NB4 (cell line): ENCODE results near the gene ARHGAP15.

ENCODE experiments used
- POLR2A ChIP-seq: IDR thresholded peaks from 2 replicates; pipeline ENCODE4 v1.6.1; 2011; ENCODE audit warnings: mild to moderate bottlenecking; ENCODE audit not compliant: insufficient read length; ENCODE audit errors: extremely low read depth
- TF ChIP-seq, protein P1 (sequence below): IDR thresholded peaks from one replicate; pipeline ENCODE4 v1.5.1; 2012; ENCODE audit warnings: low read depth, low read length
- TF ChIP-seq, protein P2 (sequence below): IDR thresholded peaks from 2 replicates; pipeline ENCODE4 v1.6.1; 2011; ENCODE audit warnings: low read depth, low read length

DNA sequence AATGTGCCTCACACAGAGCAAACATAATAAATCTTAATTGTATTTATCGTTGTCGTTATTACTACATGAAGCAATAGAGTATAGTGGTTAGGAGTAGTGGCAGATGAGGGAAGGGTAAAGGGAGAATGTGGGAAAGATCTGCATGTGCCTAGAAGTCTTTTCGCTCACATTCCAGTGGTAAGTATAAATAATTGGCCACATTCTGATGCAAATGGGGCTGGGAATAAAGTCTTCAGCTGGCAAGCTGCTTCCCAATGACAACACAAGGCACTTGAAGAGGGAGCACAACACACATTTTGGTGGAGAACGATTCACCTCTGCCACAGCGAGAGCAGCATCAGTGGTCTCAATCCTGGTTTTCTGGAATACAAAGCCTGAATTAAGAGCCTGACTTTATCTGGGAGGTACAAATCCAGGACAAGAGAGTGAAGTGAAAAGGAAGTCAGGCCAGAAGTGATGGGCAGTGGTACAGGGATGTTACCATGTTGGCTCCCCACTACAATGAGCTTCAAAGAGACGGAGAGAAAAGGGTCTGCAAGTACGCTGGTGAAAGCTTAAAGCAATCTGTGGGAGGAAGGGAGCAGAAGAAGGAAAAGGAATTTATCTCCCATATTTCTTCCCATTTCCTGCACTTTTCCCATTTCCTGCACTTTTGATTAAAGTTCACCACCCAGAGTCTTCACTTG, 112.3 kb downstream of the ARHGAP15 start:
- TF ChIP-seq, protein P1, sequence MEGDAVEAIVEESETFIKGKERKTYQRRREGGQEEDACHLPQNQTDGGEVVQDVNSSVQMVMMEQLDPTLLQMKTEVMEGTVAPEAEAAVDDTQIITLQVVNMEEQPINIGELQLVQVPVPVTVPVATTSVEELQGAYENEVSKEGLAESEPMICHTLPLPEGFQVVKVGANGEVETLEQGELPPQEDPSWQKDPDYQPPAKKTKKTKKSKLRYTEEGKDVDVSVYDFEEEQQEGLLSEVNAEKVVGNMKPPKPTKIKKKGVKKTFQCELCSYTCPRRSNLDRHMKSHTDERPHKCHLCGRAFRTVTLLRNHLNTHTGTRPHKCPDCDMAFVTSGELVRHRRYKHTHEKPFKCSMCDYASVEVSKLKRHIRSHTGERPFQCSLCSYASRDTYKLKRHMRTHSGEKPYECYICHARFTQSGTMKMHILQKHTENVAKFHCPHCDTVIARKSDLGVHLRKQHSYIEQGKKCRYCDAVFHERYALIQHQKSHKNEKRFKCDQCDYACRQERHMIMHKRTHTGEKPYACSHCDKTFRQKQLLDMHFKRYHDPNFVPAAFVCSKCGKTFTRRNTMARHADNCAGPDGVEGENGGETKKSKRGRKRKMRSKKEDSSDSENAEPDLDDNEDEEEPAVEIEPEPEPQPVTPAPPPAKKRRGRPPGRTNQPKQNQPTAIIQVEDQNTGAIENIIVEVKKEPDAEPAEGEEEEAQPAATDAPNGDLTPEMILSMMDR = no peak
- no peak for TF ChIP-seq POLR2A
- TF ChIP-seq, protein P2, sequence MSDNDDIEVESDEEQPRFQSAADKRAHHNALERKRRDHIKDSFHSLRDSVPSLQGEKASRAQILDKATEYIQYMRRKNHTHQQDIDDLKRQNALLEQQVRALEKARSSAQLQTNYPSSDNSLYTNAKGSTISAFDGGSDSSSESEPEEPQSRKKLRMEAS = no peak
